Activated B cell treated with CpG ODN at 0.5 μM for 24 hours (primary cell): ENCODE measurements around the gene SECISBP2. TPM values are rescaled to one million over a fixed set of nuclear protein-coding genes. Genes with fewer than 3 reads are reported as not detected.

Experiments
- ATAC-seq: fragments of 200-7000 bp; cut with Tn5 transposase; one replicate; pipeline ENCODE4 v1.10.0; 2021; ENCODE audit warnings: low read depth, mild to moderate bottlenecking, moderate library complexity
- CTCF ChIA-PET: fragments of 350-600 bp; sonication (Branson Sonifier 250); formaldehyde crosslinking; loops from one replicate; lab custom pipeline; 2021; ENCODE audit warnings: antibody characterized with exemption; lab: Charles Lee
- POLR2A ChIA-PET: fragments of 350-600 bp; sonication (Branson Sonifier 250); formaldehyde crosslinking; loops from one replicate; lab custom pipeline; 2021; ENCODE audit warnings: antibody characterized with exemption; lab: Charles Lee
- DNase-seq: peaks from one replicate; pipeline ENCODE4 v3.0.0; 2022
- H3K27ac Mint-ChIP-seq: one replicate; pipeline ENCODE4 v1.8.0; 2020; ENCODE audit warnings: mixed read lengths
- H3K27me3 Mint-ChIP-seq: one replicate; pipeline ENCODE4 v1.8.0; 2021; ENCODE audit warnings: mixed read lengths
- H3K36me3 Mint-ChIP-seq: one replicate; pipeline ENCODE4 v1.8.0; 2021; ENCODE audit warnings: low read depth, mixed read lengths
- H3K4me1 Mint-ChIP-seq: one replicate; pipeline ENCODE4 v1.8.0; 2021; ENCODE audit warnings: mixed read lengths
- H3K4me3 Mint-ChIP-seq: one replicate; pipeline ENCODE4 v1.8.0; 2020; ENCODE audit warnings: mild to moderate bottlenecking, mixed read lengths
- H3K9me3 Mint-ChIP-seq: one replicate; pipeline ENCODE4 v1.8.0; 2020; ENCODE audit warnings: mixed read lengths
- intact Hi-C: fragments of 100-400 bp; cut with micrococcal nuclease; formaldehyde crosslinking; loops from one replicate; pipeline ENCODE4 v1.15.1; 2024
- total RNA-seq: library from RNA; stranded (reverse); gene quantifications from 2 replicates; pipeline ENCODE4 v1.2.3, GENCODE V29; 2022
- TF ChIP-seq, protein P1 (sequence below): fragments of 200-600 bp; IDR thresholded peaks from one replicate; pipeline ENCODE4 v1.8.0; 2022; ENCODE audit warnings: antibody characterized with exemption, mild to moderate bottlenecking

The SECISBP2 gene
- total RNA-seq, 1 donor from 2014 or later: 97.1 TPM

DNA sequence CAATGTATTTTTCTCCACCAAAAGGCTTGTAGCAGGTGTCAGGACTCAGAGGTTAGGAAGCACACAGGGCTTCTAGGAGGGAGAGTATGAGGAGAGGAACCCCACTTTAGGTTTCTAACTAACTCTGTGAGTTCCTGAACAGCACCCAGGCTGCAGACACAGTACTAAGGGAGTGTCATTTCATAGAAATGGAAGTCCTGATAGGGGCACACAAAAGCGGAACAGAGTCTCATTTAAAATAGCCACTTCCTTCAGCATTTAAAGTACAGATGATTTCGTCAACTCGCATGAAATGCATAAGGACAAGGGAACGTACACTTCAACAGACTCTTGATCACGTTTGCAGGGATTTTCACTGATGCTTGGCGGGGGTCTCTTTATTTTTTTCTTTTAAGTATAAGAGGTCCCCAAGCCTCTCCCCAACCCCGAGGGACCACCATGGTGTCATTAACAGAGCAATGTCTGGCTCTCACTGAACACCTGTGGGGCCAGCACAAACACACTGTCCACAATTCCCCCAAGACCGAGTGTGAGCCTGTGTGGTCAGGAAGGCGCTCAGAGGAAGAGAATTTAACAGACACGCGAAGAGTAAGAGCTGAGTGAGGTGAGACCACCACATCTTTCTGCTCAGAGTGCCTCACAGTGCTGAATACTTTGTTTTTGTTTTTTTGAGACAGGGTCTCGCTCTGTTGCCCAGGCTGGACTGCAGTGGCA is 82.3 kb downstream of the SECISBP2 start:
- Mint-ChIP-seq H3K9me3 (no peaks in the 10 kb centered on the region), H3K27ac (peak overlapping the region; percentile 90), H3K27me3 (no peaks in the 10 kb centered on the region), H3K36me3 (peaks cover 71% of the 10 kb centered on the region), H3K4me1 (peaks cover 62% of the 10 kb centered on the region), H3K4me3 (peak overlapping the region; percentile 68)
- TF ChIP-seq, protein P1, sequence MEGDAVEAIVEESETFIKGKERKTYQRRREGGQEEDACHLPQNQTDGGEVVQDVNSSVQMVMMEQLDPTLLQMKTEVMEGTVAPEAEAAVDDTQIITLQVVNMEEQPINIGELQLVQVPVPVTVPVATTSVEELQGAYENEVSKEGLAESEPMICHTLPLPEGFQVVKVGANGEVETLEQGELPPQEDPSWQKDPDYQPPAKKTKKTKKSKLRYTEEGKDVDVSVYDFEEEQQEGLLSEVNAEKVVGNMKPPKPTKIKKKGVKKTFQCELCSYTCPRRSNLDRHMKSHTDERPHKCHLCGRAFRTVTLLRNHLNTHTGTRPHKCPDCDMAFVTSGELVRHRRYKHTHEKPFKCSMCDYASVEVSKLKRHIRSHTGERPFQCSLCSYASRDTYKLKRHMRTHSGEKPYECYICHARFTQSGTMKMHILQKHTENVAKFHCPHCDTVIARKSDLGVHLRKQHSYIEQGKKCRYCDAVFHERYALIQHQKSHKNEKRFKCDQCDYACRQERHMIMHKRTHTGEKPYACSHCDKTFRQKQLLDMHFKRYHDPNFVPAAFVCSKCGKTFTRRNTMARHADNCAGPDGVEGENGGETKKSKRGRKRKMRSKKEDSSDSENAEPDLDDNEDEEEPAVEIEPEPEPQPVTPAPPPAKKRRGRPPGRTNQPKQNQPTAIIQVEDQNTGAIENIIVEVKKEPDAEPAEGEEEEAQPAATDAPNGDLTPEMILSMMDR: no peak
- CTCF ChIA-PET: interaction anchor here (1.3 to 2.2 kb wide), 4 partner anchors 10 to 148 kb away, joined by 3 to 13 read pairs (median 5); no protein-coding TSS in a partner anchor
- ATAC-seq (peak; percentile 83), DNase-seq (peak; percentile 35)
- POLR2A ChIA-PET: interaction anchor here (0.6 to 2.2 kb wide), 7 partner anchors 9 to 98 kb away, joined by 3 to 10 read pairs (median 5); no protein-coding TSS in a partner anchor
- intact Hi-C loops: loop anchor here (1.0 to 10.0 kb wide), 10 partner anchors 9 to 1404 kb away; partner anchors contain the start of genes CKS2, SECISBP2 and SYK

DNA sequence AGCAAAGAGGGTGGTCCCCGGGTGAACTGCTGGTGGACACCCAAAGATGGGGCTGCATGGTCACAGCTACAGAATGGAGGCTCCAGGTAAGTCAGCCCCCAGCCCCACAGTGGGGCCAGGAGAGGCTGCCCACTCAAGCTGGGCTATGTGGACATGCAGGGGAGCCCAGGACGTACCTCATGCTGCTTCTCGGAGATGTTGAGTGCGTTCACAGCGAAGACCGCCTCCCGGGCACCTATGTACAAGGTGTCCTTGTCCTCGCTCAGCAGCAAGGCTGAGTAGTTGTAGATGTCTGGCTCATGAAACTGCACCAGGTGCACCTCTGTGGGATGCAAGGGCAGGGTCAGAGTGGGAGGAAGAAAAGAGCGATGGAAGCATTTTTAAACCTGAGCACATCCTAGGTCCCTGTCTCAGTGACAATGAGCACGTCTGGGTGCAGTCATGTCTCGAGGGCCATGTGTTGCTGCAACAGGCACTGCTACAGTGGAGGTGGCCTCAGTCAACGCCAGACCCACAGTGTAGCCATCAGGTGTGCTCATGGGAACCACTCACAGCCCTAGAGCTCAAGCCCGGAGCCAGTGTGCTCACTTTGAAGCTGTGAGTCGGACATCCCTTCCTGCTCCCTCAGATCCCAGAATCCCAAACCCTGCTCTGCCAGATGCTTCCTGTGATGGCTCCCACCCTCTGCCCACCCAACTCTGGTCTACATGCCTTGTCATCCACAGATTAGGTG is 84.6 kb downstream of the SECISBP2 start:
- H3K36me3 Mint-ChIP-seq: peaks cover 54% of the 10 kb centered on the region
- no peak for DNase-seq
- POLR2A ChIA-PET: interaction anchor here (0.8 to 2.2 kb wide), 4 partner anchors 16 to 597 kb away, joined by 3 to 10 read pairs (median 4); no protein-coding TSS in a partner anchor

DNA sequence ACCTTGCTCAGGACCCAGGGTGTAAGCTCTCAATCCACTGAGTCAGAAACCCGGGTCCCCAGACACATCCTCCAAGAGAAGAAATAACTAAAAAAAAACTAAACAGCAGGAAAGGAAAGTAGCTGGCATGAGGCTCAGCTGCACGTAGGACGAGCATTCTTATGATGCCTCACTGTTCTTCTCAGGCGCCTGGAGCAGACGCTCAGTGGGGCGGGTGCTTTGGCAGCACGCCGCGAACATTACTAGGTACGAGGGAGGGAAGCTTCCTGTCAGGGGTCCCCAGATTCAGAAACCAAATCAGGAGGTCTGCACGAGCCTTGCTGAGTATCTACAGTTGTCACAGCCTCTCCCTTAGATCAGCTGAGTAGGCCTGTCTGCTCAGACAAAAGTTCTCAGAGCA is 85.8 kb downstream of the SECISBP2 start:
- DNase-seq: no peak
- peak overlapping the region; percentile 55 for H3K4me3 Mint-ChIP-seq

More for the DNA sequence above, 84.6 kb downstream of the SECISBP2 start:
- peaks cover 84% of the 10 kb centered on the region for H3K4me1 Mint-ChIP-seq
- TF ChIP-seq, protein P1: no peak
- peaks cover 5% of the 10 kb centered on the region for H3K9me3 Mint-ChIP-seq
- H3K4me3 Mint-ChIP-seq: no peak overlapping the region
- no peak overlapping the region for H3K27ac Mint-ChIP-seq
- H3K27me3 Mint-ChIP-seq: no peaks in the 10 kb centered on the region
- intact Hi-C loops: loop anchor here (10.0 kb wide), 1 partner anchor 1402 kb away; the partner anchor contains the start of gene SYK
- CTCF ChIA-PET: interaction anchor here (1.1 to 2.2 kb wide), 3 partner anchors 8 to 146 kb away, joined by 3 to 13 read pairs (median 6); no protein-coding TSS in a partner anchor
- no peak for ATAC-seq

DNA sequence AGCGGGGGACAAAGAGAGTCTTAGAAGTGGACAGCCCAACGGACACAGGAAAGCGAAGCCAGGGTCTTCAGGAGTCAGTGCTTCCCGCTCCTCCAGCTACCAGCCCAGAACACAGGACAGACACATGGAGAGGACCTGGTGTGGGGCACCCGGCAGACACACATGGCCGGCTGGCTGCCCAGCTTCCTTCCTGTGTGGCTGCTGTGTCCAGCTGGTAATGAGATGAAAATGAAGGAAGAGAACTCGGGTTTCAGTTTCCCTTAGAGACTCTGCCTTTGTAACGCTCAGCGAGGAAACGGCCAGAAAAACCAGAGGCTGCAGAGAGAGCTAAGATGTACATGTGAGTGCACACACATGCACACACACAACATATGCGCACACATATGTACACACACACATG is 87.5 kb downstream of the SECISBP2 start:
- DNase-seq (no peak), ATAC-seq (peak; percentile 43)
- TF ChIP-seq, protein P1: no peak
- H3K27ac Mint-ChIP-seq: peak overlapping the region; percentile 88
- intact Hi-C loops: loop anchor here (5.0 to 10.0 kb wide), 2 partner anchors 34 to 1399 kb away; partner anchors contain the start of gene SYK
- H3K27me3 Mint-ChIP-seq: no peaks in the 10 kb centered on the region
- H3K9me3 Mint-ChIP-seq: peaks cover 5% of the 10 kb centered on the region
- ChIA-PET POLR2A (interaction anchor here (0.6 to 2.7 kb wide), 4 partner anchors 13 to 143 kb away, joined by 3 to 12 read pairs (median 5); no protein-coding TSS in a partner anchor), CTCF (interaction anchor here (2.3 kb wide), 1 partner anchor 143 kb away, joined by 14 read pairs; no protein-coding TSS in a partner anchor)
- peak overlapping the region; percentile 84 for H3K4me3 Mint-ChIP-seq
- peaks cover 96% of the 10 kb centered on the region for H3K4me1 Mint-ChIP-seq
- H3K36me3 Mint-ChIP-seq: peaks cover 38% of the 10 kb centered on the region

More for the DNA sequence above, 85.8 kb downstream of the SECISBP2 start:
- ChIA-PET POLR2A (interaction anchor here (1.0 to 1.1 kb wide), 2 partner anchors 80 to 595 kb away, joined by 3 read pairs; no protein-coding TSS in a partner anchor), CTCF (no interaction called here)
- peaks cover 94% of the 10 kb centered on the region for H3K4me1 Mint-ChIP-seq
- H3K27me3 Mint-ChIP-seq: no peaks in the 10 kb centered on the region
- TF ChIP-seq, protein P1: no peak
- intact Hi-C loops: loop anchor here (10.0 kb wide), 1 partner anchor 1401 kb away; the partner anchor contains the start of gene SYK
- peaks cover 43% of the 10 kb centered on the region for H3K36me3 Mint-ChIP-seq
- ATAC-seq: no peak
- H3K9me3 Mint-ChIP-seq: peaks cover 5% of the 10 kb centered on the region
- peak overlapping the region; percentile 88 for H3K27ac Mint-ChIP-seq
